Gastroesophageal sphincter (tissue), 4 donors: Measurements from ENCODE around the gene NELL1. TPM values are rescaled to one million over a fixed set of nuclear protein-coding genes. Genes with fewer than 3 reads are reported as not detected.

Source experiments
- ATAC-seq: fragments of 150-250 bp; one replicate; pipeline ENCODE4 v1.9.1; 2016; ENCODE audit warnings: mild to moderate bottlenecking, moderate library complexity
- H3K27ac ChIP-seq, 4 donors: fragments of 200-600 bp; sonication (generic) in 3 of 4; 1 replicate in 3 of 4; 2 replicates in 1 of 4; pipeline ENCODE4 v1.5.1; 2016 to 2019
- H3K27me3 ChIP-seq: fragments of 200-600 bp; sonication (generic); one replicate; pipeline ENCODE4 v1.5.1; 2019
- H3K36me3 ChIP-seq, 2 donors: fragments of 200-600 bp; sonication (generic); one replicate each; pipeline ENCODE4 v1.5.1; 2019; ENCODE audit warnings: control low read depth in 1 of 2
- H3K4me1 ChIP-seq, 3 donors: fragments of 200-600 bp; sonication (generic); 1 replicate in 2 of 3; 2 replicates in 1 of 3; pipeline ENCODE4 v1.5.1; 2016 to 2019; ENCODE audit warnings: control low read depth in 2 of 3
- H3K4me3 ChIP-seq, 2 donors: fragments of 200-600 bp; sonication (generic); one replicate each; pipeline ENCODE4 v1.5.1; 2019; ENCODE audit warnings: mild to moderate bottlenecking in 1 of 2, moderate library complexity in 1 of 2
- H3K9me3 ChIP-seq, 3 donors: fragments of 200-600 bp; sonication (generic); one replicate each; pipeline ENCODE4 v1.5.1; 2017 to 2019; ENCODE audit warnings: control low read depth in 2 of 3
- CTCF ChIP-seq, 4 experiments: fragments of 200-600 bp in 2 of 4; fragments of 450-650 bp in 2 of 4; sonication (generic) in 1 of 4; IDR thresholded peaks; one replicate each; pipeline ENCODE4 v1.5.1; 2017 to 2019; ENCODE audit warnings: antibody characterized with exemption in 4 of 4, mild to moderate bottlenecking in 2 of 4, moderate library complexity in 2 of 4
- EP300 ChIP-seq: sonication (generic); formaldehyde crosslinking; IDR thresholded peaks from one replicate; pipeline ENCODE4 v1.6.1; 2017; ENCODE audit warnings: antibody characterized with exemption, mild to moderate bottlenecking
- POLR2A ChIP-seq, 2 donors: fragments of 450-650 bp; IDR thresholded peaks; one replicate each; pipeline ENCODE4 v1.6.1; 2017; ENCODE audit warnings: antibody characterized with exemption in 2 of 2, mild to moderate bottlenecking in 2 of 2, moderate library complexity in 1 of 2
- POLR2AphosphoS5 ChIP-seq: sonication (generic); formaldehyde crosslinking; IDR thresholded peaks from one replicate; pipeline ENCODE4 v1.6.1; 2017; ENCODE audit warnings: antibody characterized with exemption
- WGBS, 2 donors: methylation state at CpG; one replicate each; pipeline ENCODE4 v1.1.5; 2018; ENCODE audit warnings: low coverage in 1 of 2; 5-methylcytosine and 5-hydroxymethylcytosine counted together
- total RNA-seq, 4 donors: library from RNA; depleted of rRNA; stranded (reverse); fragments of >200 nt; gene quantifications; one replicate each; pipeline ENCODE4 v1.1.0, GENCODE V29; 2016

Gene NELL1
- total RNA-seq, 4 donors from 2014 or later = 0.27 to 3.0 (median 1.5) TPM

GRCh38 chr11:20775331-20775730 lies 105.9 kb downstream of the NELL1 start:
- no peaks in the 10 kb centered on the region for H3K4me1 ChIP-seq
- H3K9me3 ChIP-seq = no peaks in the 10 kb centered on the region
- no peak overlapping the region for H3K27ac ChIP-seq
- ATAC-seq = no peak
- no peak for TF ChIP-seq CTCF (IDR thresholded peaks at IDR 0.05)
- no peak for TF ChIP-seq POLR2A (IDR thresholded peaks at IDR 0.05)
- TF ChIP-seq POLR2AphosphoS5 = no peak
- no peak for TF ChIP-seq EP300
- H3K27me3 ChIP-seq = no peaks in the 10 kb centered on the region
- H3K4me3 ChIP-seq = no peak overlapping the region
- WGBS, 2 donors = 83 to 92% methylated on average over 1 of the region's 2 CpGs
- no peaks in the 10 kb centered on the region for H3K36me3 ChIP-seq

GRCh38 chr11:20782775-20783174 lies 113.4 kb downstream of the NELL1 start:
- H3K27ac ChIP-seq = no peak overlapping the region
- 40 to 43% methylated on average over 2 to 3 of the region's 3 CpGs for WGBS, 2 donors
- no peaks in the 10 kb centered on the region for H3K36me3 ChIP-seq
- no peaks in the 10 kb centered on the region for H3K9me3 ChIP-seq
- no peak for ATAC-seq
- TF ChIP-seq EP300 = no peak
- TF ChIP-seq POLR2A (IDR thresholded peaks at IDR 0.05) = no peak
- no peak for TF ChIP-seq POLR2AphosphoS5
- no peak for TF ChIP-seq CTCF (IDR thresholded peaks at IDR 0.05)
- H3K4me3 ChIP-seq = no peak overlapping the region
- no peaks in the 10 kb centered on the region for H3K27me3 ChIP-seq
- H3K4me1 ChIP-seq = no peaks in the 10 kb centered on the region

GRCh38 chr11:20783220-20783619 lies 113.8 kb downstream of the NELL1 start:
- no peak for TF ChIP-seq EP300
- TF ChIP-seq POLR2A (IDR thresholded peaks at IDR 0.05) = no peak
- TF ChIP-seq POLR2AphosphoS5 = no peak
- no peak for TF ChIP-seq CTCF (IDR thresholded peaks at IDR 0.05)
- Histone ChIP-seq H3K36me3 (no peaks in the 10 kb centered on the region), H3K27me3 (no peaks in the 10 kb centered on the region), H3K27ac (no peak overlapping the region), H3K4me3 (no peak overlapping the region), H3K4me1 (no peaks in the 10 kb centered on the region), H3K9me3 (no peaks in the 10 kb centered on the region)
- 54 to 70% methylated on average over 4 of the region's 4 CpGs for WGBS, 2 donors
- ATAC-seq = no peak

- Histone ChIP-seq H3K36me3 (no peaks in the 10 kb centered on the region), H3K4me1 (no peaks in the 10 kb centered on the region), H3K27ac (no peak overlapping the region), H3K27me3 (no peaks in the 10 kb centered on the region), H3K9me3 (no peaks in the 10 kb centered on the region), H3K4me3 (no peak overlapping the region)
- WGBS, 2 donors = 90 to 100% methylated on average over 1 to 3 of the region's 7 CpGs
- TF ChIP-seq POLR2AphosphoS5 (no peak), POLR2A (IDR thresholded peaks at IDR 0.05) (no peak), CTCF (IDR thresholded peaks at IDR 0.05) (no peak), EP300 (no peak)
- no peak for ATAC-seq
Measured at GRCh38 chr11:20790622-20791021, 121.2 kb downstream of the NELL1 start.

GRCh38 chr11:20795005-20795404 lies 125.6 kb downstream of the NELL1 start:
- no peak for ATAC-seq
- Histone ChIP-seq H3K4me1 (no peaks in the 10 kb centered on the region), H3K27me3 (no peaks in the 10 kb centered on the region), H3K4me3 (no peak overlapping the region), H3K9me3 (no peaks in the 10 kb centered on the region), H3K36me3 (no peaks in the 10 kb centered on the region), H3K27ac (no peak overlapping the region)
- 24 to 44% methylated on average over 1 to 3 of the region's 3 CpGs for WGBS, 2 donors
- no peak for TF ChIP-seq CTCF (IDR thresholded peaks at IDR 0.05)
- TF ChIP-seq POLR2AphosphoS5 = no peak
- no peak for TF ChIP-seq POLR2A (IDR thresholded peaks at IDR 0.05)
- no peak for TF ChIP-seq EP300
